Endothelial cell of umbilical vein (primary cell): ENCODE data around the gene INTS1. TPM values are rescaled to one million over a fixed set of nuclear protein-coding genes. Genes with fewer than 3 reads are reported as not detected.

Experiments used
- BruUV-seq: library from RNA; stranded (reverse); fragments of 400-500 nt; replicated peaks from 2 replicates; lab custom pipeline; 2021; lab: Mats Ljungman, UMichigan
- CTCF ChIA-PET: fragments of 300-600, 350-600 bp; sonication (Branson Sonifier 250); formaldehyde crosslinking; loops from one replicate; lab custom pipeline; 2021; ENCODE audit warnings: antibody characterized with exemption, inconsistent platforms; lab: Charles Lee
- POLR2A ChIA-PET: fragments of 300-600, 350-600 bp; sonication (Branson Sonifier 250); formaldehyde crosslinking; loops from one replicate; lab custom pipeline; 2021; ENCODE audit warnings: antibody characterized with exemption, inconsistent platforms; lab: Charles Lee
- DNase-seq: peaks from one replicate; pipeline ENCODE4 v3.0.0-alpha.2; 2011; ENCODE audit warnings: low read depth, low spot score
- FAIRE-seq: peaks from 2 replicates; lab custom pipeline; 2011; peaks lifted over from hg19 to GRCh38; lab: Jason Lieb, UNC
- H2AFZ ChIP-seq: 2 replicates; pipeline ENCODE4 v1.6.0; 2012; ENCODE audit warnings: low read depth, low read length, control low read depth, inconsistent platforms
- H3K27ac ChIP-seq: 2 replicates; pipeline ENCODE4 v1.5.1; 2011; ENCODE audit warnings: low read depth, mild to moderate bottlenecking, control low read depth, low read length, moderate library complexity; ENCODE audit not compliant: insufficient read depth
- H3K27me3 ChIP-seq, 2 experiments: 2 replicates each; pipeline versions ENCODE4 v1.6.0 to v1.6.1; 2011; ENCODE audit warnings: low read length in 2 of 2, mixed read lengths in 1 of 2; ENCODE audit not compliant: control insufficient read depth in 2 of 2, insufficient read depth in 2 of 2
- H3K36me3 ChIP-seq, 2 experiments: 2 replicates in 1 of 2; 3 replicates in 1 of 2; pipeline ENCODE4 v1.5.1; 2011; ENCODE audit warnings: low read length in 2 of 2, mild to moderate bottlenecking in 1 of 2, moderate library complexity in 1 of 2; ENCODE audit not compliant: control insufficient read depth in 2 of 2, insufficient read depth in 2 of 2; ENCODE audit errors: extremely low read depth in 1 of 2
- H3K4me1 ChIP-seq: 3 replicates; pipeline ENCODE4 v1.5.1; 2011; ENCODE audit warnings: mild to moderate bottlenecking, low read length; ENCODE audit not compliant: control insufficient read depth, insufficient read depth; ENCODE audit errors: extremely low read depth
- H3K4me2 ChIP-seq: 2 replicates; pipeline ENCODE4 v1.6.1; 2011; ENCODE audit warnings: low read length, control low read depth, mixed read lengths; ENCODE audit not compliant: insufficient read depth
- H3K4me3 ChIP-seq, 3 experiments: fragments of 200-600 bp in 1 of 3; sonication (generic), shearing (Covaris generic) in 1 of 3; replicated peaks in 1 of 3; 2 replicates each; pipeline ENCODE4 v1.5.1; 2011 to 2016; ENCODE audit warnings: control low read depth in 3 of 3, low read length in 3 of 3, mild to moderate bottlenecking in 2 of 3, inconsistent platforms in 1 of 3, low read depth in 1 of 3, moderate library complexity in 1 of 3; ENCODE audit not compliant: insufficient read depth in 1 of 3
- H3K79me2 ChIP-seq: 2 replicates; pipeline ENCODE4 v1.6.0; 2012; ENCODE audit warnings: low read length, inconsistent platforms; ENCODE audit not compliant: control insufficient read depth, insufficient read depth
- H3K9ac ChIP-seq: replicated peaks from 2 replicates; pipeline ENCODE3; 2011; ENCODE audit warnings: low read length, control low read depth; ENCODE audit not compliant: insufficient read depth; ENCODE audit errors: extremely low read depth
- H3K9me1 ChIP-seq: replicated peaks from 3 replicates; pipeline ENCODE4 v1.6.0; 2011; ENCODE audit warnings: mild to moderate bottlenecking, low read length; ENCODE audit not compliant: control insufficient read depth, insufficient read depth; ENCODE audit errors: extremely low read depth
- H3K9me3 ChIP-seq: replicated peaks from 2 replicates; pipeline ENCODE4 v1.5.1; 2012; ENCODE audit warnings: low read length, inconsistent platforms; ENCODE audit not compliant: control insufficient read depth, insufficient read depth
- H4K20me1 ChIP-seq: replicated peaks from 2 replicates; pipeline ENCODE3; 2011; ENCODE audit warnings: mild to moderate bottlenecking, low read length; ENCODE audit not compliant: control insufficient read depth, insufficient read depth; ENCODE audit errors: extremely low read depth
- CTCF ChIP-seq, 2 donors: IDR thresholded peaks; 1 replicate in 1 of 2; 2 replicates in 1 of 2; pipeline ENCODE4 v1.5.1; 2011; ENCODE audit warnings: low read length in 2 of 2, mild to moderate bottlenecking in 2 of 2, moderate library complexity in 2 of 2, control low read depth in 1 of 2, inconsistent platforms in 1 of 2, low read depth in 1 of 2; ENCODE audit not compliant: insufficient read depth in 1 of 2; ENCODE audit errors: extremely low read depth in 1 of 2
- EZH2 ChIP-seq: IDR thresholded peaks from 2 replicates; pipeline ENCODE4 v1.6.1; 2012; ENCODE audit warnings: borderline replicate concordance, low read depth, mild to moderate bottlenecking, moderate library complexity, low read length, inconsistent platforms; ENCODE audit not compliant: severe bottlenecking
- FOS ChIP-seq: IDR thresholded peaks from 2 replicates; pipeline ENCODE4 v1.6.1; 2011; ENCODE audit warnings: mild to moderate bottlenecking, low read length, moderate library complexity, borderline replicate concordance; ENCODE audit not compliant: insufficient read depth
- GATA2 ChIP-seq: IDR thresholded peaks from 2 replicates; pipeline ENCODE4 v1.7.0; 2011; ENCODE audit warnings: low read depth, mild to moderate bottlenecking, moderate library complexity, mixed read lengths, low read length; ENCODE audit not compliant: insufficient read length, insufficient read depth
- JUN ChIP-seq: IDR thresholded peaks from 2 replicates; pipeline ENCODE4 v1.6.1; 2011; ENCODE audit warnings: borderline replicate concordance, low read depth; ENCODE audit not compliant: insufficient read length, insufficient read depth
- MYC ChIP-seq: IDR thresholded peaks from one replicate; pipeline ENCODE4 v1.6.1; 2011; ENCODE audit warnings: mild to moderate bottlenecking, low read depth, low read length
- POLR2A ChIP-seq: IDR thresholded peaks from 2 replicates; pipeline ENCODE4 v1.6.1; 2012; ENCODE audit warnings: low read depth, mild to moderate bottlenecking, control low read depth, low read length
- POLR2AphosphoS5 ChIP-seq: IDR thresholded peaks from 2 replicates; pipeline ENCODE4 v1.6.1; 2012; ENCODE audit warnings: low read depth, mild to moderate bottlenecking, control low read depth, low read length, moderate library complexity; ENCODE audit not compliant: insufficient read depth
- dilution Hi-C: fragments of 300-500 bp; cut with MboI; formaldehyde crosslinking; loops from one replicate; pipeline ENCODE4 v1.15.0; 2019; ENCODE audit warnings: low sequenced_read_pairs; ENCODE audit not compliant: extremely low pct_ligation_motif_present
- intact Hi-C: fragments of 100-400 bp; cut with micrococcal nuclease; formaldehyde crosslinking; loops from one replicate; pipeline ENCODE4 v1.10.0; 2022
- polyA plus RNA-seq, 4 experiments: library from polyadenylated mRNA; depleted of rRNA in 3 of 4; stranded (reverse) in 3 of 4; unstranded in 1 of 4; fragments of >200 nt; gene quantifications; 2 replicates each; pipeline versions ENCODE4 v1.2.1 to v1.2.3, GENCODE V29; 2011 to 2012; ENCODE audit warnings: missing spikeins in 1 of 4
- total RNA-seq: library from RNA; stranded (reverse); gene quantifications from 2 replicates; pipeline ENCODE4 v1.2.3, GENCODE V29; 2021
- TF ChIP-seq, protein P1 (sequence below): IDR thresholded peaks from 2 replicates; pipeline ENCODE4 v1.6.1; 2011; ENCODE audit not compliant: insufficient read depth, insufficient read length

INTS1 gene
- total and polyA plus RNA-seq, 2 donors (not counting 3 experiments of a cell fraction or from before 2014, with no cell fraction given): 57.8 to 116 TPM

DNA sequence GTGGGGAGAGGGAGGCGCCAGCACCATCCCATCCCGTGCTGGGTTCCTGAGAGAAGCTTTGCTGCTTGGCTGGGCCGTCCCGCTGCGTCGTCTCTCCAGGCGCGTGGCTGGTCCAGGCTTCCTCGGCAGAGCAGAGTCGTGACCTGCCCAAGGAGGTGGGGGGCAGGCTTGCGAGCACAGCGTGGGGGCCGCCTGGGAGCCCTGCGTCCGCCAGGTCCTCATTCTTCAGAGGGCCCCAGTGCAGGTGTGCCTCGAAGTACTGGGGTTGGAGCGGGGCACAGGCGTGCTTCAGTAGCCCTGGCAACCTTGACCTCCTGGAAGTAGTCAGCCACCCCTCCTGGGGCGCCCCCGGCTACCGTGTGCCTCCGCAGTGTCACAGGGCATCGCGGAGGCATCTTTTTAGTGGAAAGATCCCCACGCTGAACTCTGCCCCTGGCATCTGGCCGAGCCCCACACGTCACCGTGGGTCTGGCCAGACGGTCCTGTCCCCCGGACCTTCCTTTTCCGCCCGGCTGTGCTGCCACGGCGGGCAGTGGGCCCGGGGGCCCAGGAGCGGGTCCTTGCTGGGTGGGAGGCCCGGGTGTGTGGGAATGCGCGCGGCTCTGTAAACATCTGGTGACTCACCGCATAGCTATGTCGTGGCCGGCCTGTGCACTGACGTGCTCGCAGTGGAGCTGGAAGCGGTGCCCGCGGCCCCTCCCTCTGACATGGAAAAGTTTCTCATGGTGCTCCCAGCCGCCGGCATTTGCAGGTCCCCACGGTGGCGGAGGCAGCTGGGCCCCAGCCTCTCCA lies 32.8 kb upstream of the INTS1 start:
- POLR2A ChIA-PET: no interaction called here

More for the DNA sequence above, 32.8 kb upstream of the INTS1 start:
- H3K79me2 ChIP-seq: peaks cover 47% of the 10 kb centered on the region
- peak overlapping the region; percentile 97 for H3K27ac ChIP-seq
- DNase-seq: peak; percentile 99
- H2AFZ ChIP-seq: no peak overlapping the region
- H3K9ac ChIP-seq: peak overlapping the region; percentile 98
- peak; percentile 99 for FAIRE-seq
- H3K9me1 ChIP-seq: no peaks in the 10 kb centered on the region
- peaks cover 6 to 19% of the 10 kb centered on the region in 2 experiments for H3K36me3 ChIP-seq
- intact Hi-C loops (loop anchor here (1.0 kb wide), 1 partner anchor 17 kb away; no protein-coding TSS in a partner anchor), dilution Hi-C loops (no loop called here)
- TF ChIP-seq POLR2A (peak; percentile 9), MYC (no peak), EZH2 (no peak), FOS (peak; percentile 96), CTCF (IDR thresholded peaks at IDR 0.05; ENCODE audit: extremely low read depth in 1 of 2, insufficient read depth in 1 of 2, low read depth in 1 of 2, low read length in 2 of 2) (no peak), POLR2AphosphoS5 (peak; percentile 95), JUN (peak; percentile 93), GATA2 (peak; percentile 53)
- TF ChIP-seq, protein P1, sequence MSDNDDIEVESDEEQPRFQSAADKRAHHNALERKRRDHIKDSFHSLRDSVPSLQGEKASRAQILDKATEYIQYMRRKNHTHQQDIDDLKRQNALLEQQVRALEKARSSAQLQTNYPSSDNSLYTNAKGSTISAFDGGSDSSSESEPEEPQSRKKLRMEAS: peak; percentile 3
- H4K20me1 ChIP-seq: no peaks in the 10 kb centered on the region
- peak overlapping the region; percentile 41 for H3K4me2 ChIP-seq
- peaks cover 56% of the 10 kb centered on the region for H3K4me1 ChIP-seq
- no TSS peak for BruUV-seq
- no peaks in the 10 kb centered on the region for H3K9me3 ChIP-seq
- CTCF ChIA-PET: interaction anchor here (0.6 to 1.2 kb wide), 5 partner anchors 11 to 26 kb away, joined by 3 to 6 read pairs (median 3); partner anchors contain the start of gene TMEM184A
- peak overlapping the region in 2 of 3 experiments; percentile 25 to 45 for H3K4me3 ChIP-seq
- no peaks in the 10 kb centered on the region for H3K27me3 ChIP-seq
